GM23248 (cell line): ENCODE measurements around the gene GTF3C5.

ENCODE experiments used
- EZH2 ChIP-seq: fragments of 200-600 bp; sonication (generic); IDR thresholded peaks from 2 replicates; pipeline ENCODE4 v1.6.1; 2018; ENCODE audit warnings: antibody characterized with exemption, mild to moderate bottlenecking; ENCODE audit not compliant: insufficient read depth, poor library complexity, severe bottlenecking
- EZH2phosphoT487 ChIP-seq: fragments of 200-600 bp; sonication (generic); IDR thresholded peaks from 2 replicates; pipeline ENCODE4 v1.6.1; 2018; ENCODE audit warnings: antibody characterized with exemption, moderate library complexity, mild to moderate bottlenecking, low read depth; ENCODE audit not compliant: insufficient read depth

DNA sequence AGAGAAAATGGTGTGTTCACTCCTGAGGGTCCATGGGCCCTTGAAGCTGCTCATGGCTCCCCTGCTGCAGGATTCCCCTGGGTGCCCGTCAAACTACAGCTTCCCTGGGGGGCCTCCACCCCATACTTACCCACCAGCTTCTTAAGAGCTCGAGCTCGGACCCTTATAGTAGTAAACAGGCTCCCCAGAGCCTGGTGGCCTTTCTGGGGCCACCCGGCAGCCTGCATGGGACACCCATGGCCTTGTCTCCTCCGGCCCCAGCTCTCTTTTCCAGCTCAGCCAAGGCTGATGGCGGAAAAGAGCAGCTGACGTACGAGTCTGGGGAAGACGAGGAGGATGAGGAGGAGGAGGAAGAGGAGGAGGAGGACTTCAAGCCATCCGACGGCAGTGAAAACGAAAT, 26.8 kb downstream of the GTF3C5 start:
- TF ChIP-seq EZH2phosphoT487 (no peak), EZH2 (no peak)
